Omental fat pad (tissue), 4 donors: ENCODE results near the gene DCK. TPM values are rescaled to one million over a fixed set of nuclear protein-coding genes. Genes with fewer than 3 reads are reported as not detected.
"Not testable (repeated sequence)": the region's sequence is repeated elsewhere in the genome, so short reads cannot be mapped to it uniquely, and the experiment has no call there.

Source experiments
- ATAC-seq: fragments of 150-250 bp; one replicate; pipeline ENCODE4 v1.9.1; 2016; ENCODE audit warnings: mild to moderate bottlenecking, moderate library complexity; ENCODE audit not compliant: low FRiP score
- DNase-seq: peaks from one replicate; pipeline ENCODE4 v3.0.0-alpha.2; 2019; ENCODE audit warnings: low spot score
- total RNA-seq, 4 donors: library from RNA; depleted of rRNA; stranded (reverse); fragments of >200 nt; gene quantifications; one replicate each; pipeline ENCODE4 v1.1.0, GENCODE V29; 2016
- TF ChIP-seq, protein P1 (sequence below), 3 donors: fragments of 450-650 bp; IDR thresholded peaks; one replicate each; pipeline ENCODE4 v1.5.1; 2016 to 2017; ENCODE audit warnings: antibody characterized with exemption in 3 of 3, mild to moderate bottlenecking in 3 of 3, moderate library complexity in 2 of 3

The DCK gene
- total RNA-seq, 4 donors from 2014 or later: 9.8 to 21.9 (median 14.2) TPM

DNA sequence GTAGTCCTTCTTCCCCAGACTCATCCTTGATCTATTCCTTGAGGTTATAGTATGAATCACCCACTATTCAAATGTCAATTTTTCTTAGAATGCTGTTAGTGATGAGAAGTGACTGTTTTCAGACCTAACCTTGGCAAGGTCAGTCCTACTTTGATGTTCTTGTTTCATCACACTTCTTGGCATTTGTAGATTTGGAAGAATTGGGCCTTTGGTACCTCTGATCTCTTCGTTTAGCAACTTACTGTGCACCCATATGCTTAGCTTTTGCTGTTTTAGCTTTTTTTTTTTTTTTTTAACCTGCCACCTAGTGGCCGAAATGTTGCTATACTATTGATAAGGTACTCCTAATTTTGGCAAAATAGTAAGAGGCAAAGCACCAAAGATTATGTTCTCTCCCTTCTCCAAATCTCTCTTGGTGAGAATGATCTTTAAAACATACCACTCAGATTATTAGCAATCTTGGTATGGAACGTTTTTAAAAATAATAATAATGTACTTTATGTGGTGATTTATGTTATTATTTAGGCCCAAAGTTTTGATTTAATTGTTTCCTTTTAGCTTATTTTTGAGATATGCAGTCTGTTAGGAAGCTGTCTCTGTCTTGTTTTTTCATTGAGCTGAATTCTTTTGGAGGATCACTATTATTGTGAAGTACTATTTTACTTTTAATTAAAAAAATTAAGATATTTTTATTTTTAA is 16.6 kb downstream of the DCK start:
- TF ChIP-seq, protein P1, sequence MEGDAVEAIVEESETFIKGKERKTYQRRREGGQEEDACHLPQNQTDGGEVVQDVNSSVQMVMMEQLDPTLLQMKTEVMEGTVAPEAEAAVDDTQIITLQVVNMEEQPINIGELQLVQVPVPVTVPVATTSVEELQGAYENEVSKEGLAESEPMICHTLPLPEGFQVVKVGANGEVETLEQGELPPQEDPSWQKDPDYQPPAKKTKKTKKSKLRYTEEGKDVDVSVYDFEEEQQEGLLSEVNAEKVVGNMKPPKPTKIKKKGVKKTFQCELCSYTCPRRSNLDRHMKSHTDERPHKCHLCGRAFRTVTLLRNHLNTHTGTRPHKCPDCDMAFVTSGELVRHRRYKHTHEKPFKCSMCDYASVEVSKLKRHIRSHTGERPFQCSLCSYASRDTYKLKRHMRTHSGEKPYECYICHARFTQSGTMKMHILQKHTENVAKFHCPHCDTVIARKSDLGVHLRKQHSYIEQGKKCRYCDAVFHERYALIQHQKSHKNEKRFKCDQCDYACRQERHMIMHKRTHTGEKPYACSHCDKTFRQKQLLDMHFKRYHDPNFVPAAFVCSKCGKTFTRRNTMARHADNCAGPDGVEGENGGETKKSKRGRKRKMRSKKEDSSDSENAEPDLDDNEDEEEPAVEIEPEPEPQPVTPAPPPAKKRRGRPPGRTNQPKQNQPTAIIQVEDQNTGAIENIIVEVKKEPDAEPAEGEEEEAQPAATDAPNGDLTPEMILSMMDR (IDR thresholded peaks at IDR 0.05): no peak
- no peak for DNase-seq
- peak; percentile 75 for ATAC-seq

DNA sequence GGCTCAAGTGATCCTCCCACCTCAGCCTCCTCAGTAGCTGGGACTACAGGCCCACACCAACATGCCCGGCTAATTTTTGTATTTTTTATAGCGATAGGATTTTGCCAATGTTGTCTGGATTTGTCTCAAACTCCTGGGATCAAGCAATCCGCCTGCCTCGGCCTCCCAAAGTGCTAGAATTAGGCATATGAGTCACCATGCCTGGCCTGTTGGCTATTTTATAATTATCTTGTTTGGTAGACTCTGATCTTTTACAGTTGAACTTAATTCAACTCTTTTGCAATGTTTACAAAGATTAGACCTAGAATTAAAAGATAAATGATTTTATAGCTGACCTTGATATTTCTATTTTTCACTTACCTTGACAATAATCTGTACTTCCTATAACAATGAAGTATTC is 18.0 kb downstream of the DCK start:
- DNase-seq (no peak), ATAC-seq (no peak)
- TF ChIP-seq, protein P1 (IDR thresholded peaks at IDR 0.05): no peak

DNA sequence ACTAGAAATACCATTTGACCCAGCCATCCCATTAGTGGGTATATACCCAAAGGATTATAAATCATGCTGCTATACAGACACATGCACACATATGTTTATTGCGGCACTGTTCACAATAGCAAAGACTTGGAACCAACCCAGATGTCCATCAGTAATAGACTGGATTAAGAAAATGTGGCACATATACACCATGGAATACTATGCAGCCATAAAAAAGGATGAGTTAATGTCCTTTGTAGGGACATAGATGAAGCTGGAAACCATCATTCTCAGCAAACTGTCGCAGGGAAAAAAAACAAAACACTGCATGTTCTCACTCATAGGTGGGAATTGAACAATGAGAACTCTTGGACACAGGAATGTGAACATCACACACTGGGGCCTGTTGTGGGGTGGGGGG is 23.9 kb downstream of the DCK start:
- DNase-seq, ATAC-seq: not testable (repeated sequence)

DNA sequence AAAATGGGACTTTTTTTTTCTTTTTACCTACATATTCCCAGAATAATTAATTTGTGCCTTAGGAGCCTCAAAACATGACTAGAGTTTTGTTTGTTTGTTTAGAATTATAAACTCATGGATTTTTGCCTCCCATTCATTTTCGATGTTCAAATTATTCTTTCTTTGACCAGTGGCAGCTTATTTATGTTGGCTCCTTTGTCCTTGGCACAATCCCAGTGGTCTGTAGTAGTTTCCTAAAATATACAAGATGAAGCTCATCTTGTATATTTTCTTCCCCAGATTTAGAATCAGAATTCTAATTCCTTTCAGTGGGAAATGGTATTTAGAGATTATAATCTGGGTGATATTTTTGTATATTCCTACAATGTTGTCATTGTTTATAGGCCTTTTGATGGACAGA is 27.2 kb downstream of the DCK start:
- ATAC-seq: no peak
- no peak for DNase-seq
- TF ChIP-seq, protein P1 (IDR thresholded peaks at IDR 0.05): no peak

DNA sequence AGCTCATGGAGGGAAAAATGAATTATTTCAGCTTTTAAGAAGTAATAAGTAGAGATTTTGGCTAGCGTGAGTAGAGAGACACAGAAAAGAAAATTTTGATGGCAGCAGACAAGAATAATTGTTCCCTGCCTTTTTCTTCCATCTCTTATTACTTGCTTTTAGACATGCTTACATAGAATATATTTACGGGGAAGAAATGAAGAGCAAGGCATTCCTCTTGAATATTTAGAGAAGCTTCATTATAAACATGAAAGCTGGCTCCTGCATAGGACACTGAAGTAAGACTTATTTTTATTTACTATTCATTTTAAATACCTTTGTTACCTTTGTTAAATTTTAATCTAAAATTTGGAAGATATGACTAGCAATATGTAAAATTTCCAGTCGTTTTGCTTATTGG is 32.2 kb downstream of the DCK start:
- ATAC-seq: no peak
- no peak for DNase-seq
- TF ChIP-seq, protein P1 (IDR thresholded peaks at IDR 0.05): no peak

DNA sequence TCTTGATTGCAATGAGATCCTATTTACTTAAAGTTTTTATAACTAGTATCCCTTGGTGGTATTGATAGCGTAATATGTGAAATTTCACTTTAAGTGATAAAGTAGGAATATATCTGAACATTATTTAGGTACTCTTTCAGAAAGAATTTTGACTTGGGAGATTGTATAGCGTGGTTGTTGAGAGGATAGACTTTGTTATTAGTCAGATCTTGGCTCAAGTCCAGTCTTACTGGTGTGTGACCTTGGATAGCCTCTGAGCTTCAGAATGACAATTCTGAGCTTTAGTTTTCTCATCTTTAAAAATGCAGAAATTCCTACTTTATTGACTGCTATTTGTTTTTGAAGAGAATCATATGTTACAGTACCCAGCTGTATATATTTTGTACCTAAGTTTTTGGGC is 32.6 kb downstream of the DCK start:
- TF ChIP-seq, protein P1 (IDR thresholded peaks at IDR 0.05): no peak
- DNase-seq (no peak), ATAC-seq (no peak)

DNA sequence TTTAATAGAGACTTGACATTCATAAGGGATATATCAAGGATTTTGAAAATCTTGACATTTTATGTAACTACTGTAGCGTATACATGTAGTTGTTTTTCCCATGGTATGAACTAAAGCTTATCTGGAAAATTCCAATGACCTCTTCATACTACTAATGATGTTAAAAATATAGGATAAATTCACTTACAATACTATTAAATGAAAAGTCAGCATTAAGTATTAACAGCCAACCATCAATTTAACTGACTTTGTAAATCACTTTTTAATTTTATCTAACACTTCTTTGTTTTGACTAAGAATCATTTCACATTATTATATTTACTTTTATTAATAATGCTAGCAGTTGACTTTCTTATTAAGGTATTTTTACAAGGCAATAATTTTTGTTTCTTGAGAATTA is 34.2 kb downstream of the DCK start:
- DNase-seq (no peak), ATAC-seq (no peak)
- TF ChIP-seq, protein P1 (IDR thresholded peaks at IDR 0.05): no peak
